GM23338 (cell line): ENCODE measurements around the gene YTHDF1.

Source experiments
- CREB1 ChIP-seq: fragments of 250-450 bp; sonication (Bioruptor Pico); IDR thresholded peaks from 2 replicates; pipeline ENCODE4 v1.5.0; 2020; ENCODE audit warnings: low read depth, mild to moderate bottlenecking, moderate library complexity
- CTCF ChIP-seq, 2 experiments: fragments of 200-600 bp in 1 of 2; sonication (generic) in 1 of 2; conservative IDR thresholded peaks; 2 replicates each; pipeline versions ENCODE4 v1.5.1 to v1.6.1; 2016 to 2017; ENCODE audit warnings: antibody characterized with exemption in 2 of 2, low read depth in 2 of 2, mild to moderate bottlenecking in 2 of 2, moderate library complexity in 1 of 2
- ETS1 ChIP-seq: IDR thresholded peaks from 2 replicates; pipeline ENCODE4 v1.6.1; 2016; ENCODE audit warnings: antibody characterized with exemption
- EZH2 ChIP-seq: fragments of 200-600 bp; sonication (generic); IDR thresholded peaks from one replicate; pipeline ENCODE4 v1.8.0; 2017; ENCODE audit warnings: antibody characterized with exemption, mild to moderate bottlenecking, low read depth; ENCODE audit not compliant: unreplicated experiment
- EZH2phosphoT487 ChIP-seq: fragments of 200-600 bp; sonication (generic); IDR thresholded peaks from one replicate; pipeline ENCODE4 v1.8.1; 2018; ENCODE audit warnings: antibody characterized with exemption; ENCODE audit not compliant: unreplicated experiment
- JUNB ChIP-seq: IDR thresholded peaks from one replicate; pipeline ENCODE4 v1.6.1; 2016; ENCODE audit warnings: antibody characterized with exemption; ENCODE audit not compliant: unreplicated experiment
- NANOG ChIP-seq: IDR thresholded peaks from 2 replicates; pipeline ENCODE4 v1.6.1; 2016; ENCODE audit warnings: antibody characterized with exemption, borderline replicate concordance
- POLR2AphosphoS5 ChIP-seq: IDR thresholded peaks from 2 replicates; pipeline ENCODE4 v1.6.1; 2016; ENCODE audit warnings: antibody characterized with exemption, low read depth
- REST ChIP-seq: IDR thresholded peaks from one replicate; pipeline ENCODE4 v1.6.1; 2018; ENCODE audit warnings: antibody characterized with exemption; ENCODE audit not compliant: unreplicated experiment
- ZNF114 ChIP-seq: fragments of 250-450 bp; sonication (Bioruptor Pico); IDR thresholded peaks from 2 replicates; pipeline ENCODE4 v1.5.0; 2020; ENCODE audit warnings: mild to moderate bottlenecking, moderate library complexity
- ZNF331 ChIP-seq: fragments of 250-450 bp; sonication (Bioruptor Pico); IDR thresholded peaks from 2 replicates; pipeline ENCODE4 v1.5.0; 2020; ENCODE audit warnings: low read depth, mild to moderate bottlenecking, moderate library complexity

- no peak for TF ChIP-seq EZH2
- TF ChIP-seq CTCF (conservative IDR thresholded peaks at IDR 0.05; ENCODE audit: low read depth in 2 of 2): no peak
- TF ChIP-seq CREB1 (CRISPR knock-in tag): no peak
- no peak for TF ChIP-seq EZH2phosphoT487
- TF ChIP-seq POLR2AphosphoS5: no peak
- no peak for TF ChIP-seq ZNF331 (CRISPR knock-in tag)
- TF ChIP-seq ETS1: no peak
- TF ChIP-seq REST: no peak
- no peak for TF ChIP-seq ZNF114 (CRISPR knock-in tag)
- no peak for TF ChIP-seq JUNB
- no peak for TF ChIP-seq NANOG
Observed at GRCh38 chr20:63236116-63236837, 20.3 kb upstream of the YTHDF1 start.
